Measurements from ENCODE around the gene RCAN1.

The RCAN1 gene

GRCh38 chr21:34614628-34615486 lies at the start of gene RCAN1:
TSS of gene RCAN1 (minus strand) at chr21:34615113. CDS start at chr21:34615011, 102 bp downstream.
- peak within 1 kb of the TSS; percentile 52 for H3K4me3 ChIP-seq (ENCODE audit: low read depth, low read length)
- no peak for TF ChIP-seq CTCF (IDR thresholded peaks at IDR 0.05; ENCODE audit: low read depth, low read length, missing control alignments)
- in situ Hi-C loops (cut with HindIII; ENCODE audit: low sequenced_read_pairs) = no loop called here
- peak; percentile 79 for DNase-seq (ENCODE audit: low read depth)

GRCh38 chr21:34661848-34662247 lies 46.9 kb upstream of the RCAN1 start:
- H3K4me3 ChIP-seq (ENCODE audit: low read depth, low read length) = no peak overlapping the region
- in situ Hi-C loops (cut with HindIII; ENCODE audit: low sequenced_read_pairs) = no loop called here
- TF ChIP-seq CTCF (IDR thresholded peaks at IDR 0.05; ENCODE audit: low read depth, low read length, missing control alignments) = no peak
- DNase-seq (ENCODE audit: low read depth) = no peak

- in situ Hi-C loops (cut with HindIII; ENCODE audit: low sequenced_read_pairs) = no loop called here
- DNase-seq (ENCODE audit: low read depth) = no peak
- TF ChIP-seq CTCF (IDR thresholded peaks at IDR 0.05; ENCODE audit: low read depth, low read length, missing control alignments) = no peak
These were observed 38.6 kb upstream of the RCAN1 start for GRCh38 chr21:34653522-34653921.

GRCh38 chr21:34651642-34652041 lies 36.7 kb upstream of the RCAN1 start:
- TF ChIP-seq CTCF (IDR thresholded peaks at IDR 0.05; ENCODE audit: low read depth, low read length, missing control alignments) = no peak
- no peak for DNase-seq (ENCODE audit: low read depth)
- in situ Hi-C loops (cut with HindIII; ENCODE audit: low sequenced_read_pairs) = no loop called here
- no peak overlapping the region for H3K4me3 ChIP-seq (ENCODE audit: low read depth, low read length)

More at GRCh38 chr21:34653522-34653921, 38.6 kb upstream of the RCAN1 start:
- no peak overlapping the region for H3K4me3 ChIP-seq (ENCODE audit: low read depth, low read length)

- TF ChIP-seq CTCF (IDR thresholded peaks at IDR 0.05; ENCODE audit: low read depth, low read length, missing control alignments) = no peak
These were observed 36.0 kb upstream of the RCAN1 start for GRCh38 chr21:34650861-34651431.

GRCh38 chr21:34649400-34649799 lies 34.5 kb upstream of the RCAN1 start:
- TF ChIP-seq CTCF (IDR thresholded peaks at IDR 0.05; ENCODE audit: low read depth, low read length, missing control alignments) = no peak
- no peak for DNase-seq (ENCODE audit: low read depth)
- no peak overlapping the region for H3K4me3 ChIP-seq (ENCODE audit: low read depth, low read length)
- in situ Hi-C loops (cut with HindIII; ENCODE audit: low sequenced_read_pairs) = no loop called here

More at GRCh38 chr21:34650861-34651431, 36.0 kb upstream of the RCAN1 start:
- DNase-seq (ENCODE audit: low read depth) = no peak
- in situ Hi-C loops (cut with HindIII; ENCODE audit: low sequenced_read_pairs) = no loop called here
- H3K4me3 ChIP-seq (ENCODE audit: low read depth, low read length) = no peak overlapping the region
